ENCODE measurements around the gene LYSMD4.
A peak's percentile ranks its signal among the peaks of the same experiment; 100 is the strongest.

The LYSMD4 gene

GRCh38 chr15:99704444-99704838 lies 28.8 kb downstream of the LYSMD4 start:
- H3K27ac ChIP-seq = no peak overlapping the region

GRCh38 chr15:99703603-99704443 lies 29.4 kb downstream of the LYSMD4 start:
- TF ChIP-seq ZFX (IDR thresholded peaks at IDR 0.05; ENCODE audit: borderline replicate concordance) = no peak
- TF ChIP-seq CTCF (IDR thresholded peaks at IDR 0.05) = no peak
- H3K27ac ChIP-seq = peak overlapping the region; percentile 10; the same call in 1 of the 2 replicates

More at GRCh38 chr15:99704444-99704838, 28.8 kb downstream of the LYSMD4 start:
- TF ChIP-seq CTCF (IDR thresholded peaks at IDR 0.05) (peak; percentile 76), ZFX (IDR thresholded peaks at IDR 0.05; ENCODE audit: borderline replicate concordance) (no peak)

GRCh38 chr15:99702895-99703602 lies 30.2 kb downstream of the LYSMD4 start:
- H3K27ac ChIP-seq = peak overlapping the region; percentile 10; the same call in 1 of the 2 replicates
- no peak for TF ChIP-seq CTCF (IDR thresholded peaks at IDR 0.05)
- no peak for TF ChIP-seq ZFX (IDR thresholded peaks at IDR 0.05; ENCODE audit: borderline replicate concordance)

- TF ChIP-seq CTCF (IDR thresholded peaks at IDR 0.05) = no peak
- H3K27ac ChIP-seq = no peak overlapping the region
Measured at GRCh38 chr15:99696096-99696495, 37.1 kb downstream of the LYSMD4 start.

GRCh38 chr15:99692825-99693224 lies 40.4 kb downstream of the LYSMD4 start:
- TF ChIP-seq ZFX (IDR thresholded peaks at IDR 0.05; ENCODE audit: borderline replicate concordance) (no peak), CTCF (IDR thresholded peaks at IDR 0.05) (no peak)
- no peak overlapping the region for H3K27ac ChIP-seq

GRCh38 chr15:99686290-99686689 lies 46.9 kb downstream of the LYSMD4 start:
- H3K27ac ChIP-seq = no peak overlapping the region
- TF ChIP-seq ZFX (IDR thresholded peaks at IDR 0.05; ENCODE audit: borderline replicate concordance) (no peak), CTCF (IDR thresholded peaks at IDR 0.05) (no peak)
